Stimulated activated CD4-positive, alpha-beta T cell treated with anti-CD3 and anti-CD28 coated beads, Interleukin-4, amount 100 ng/mL, for 24 hours (primary cell): ENCODE data around the gene CSH1.
"Not testable (repeated sequence)": the region's sequence is repeated elsewhere in the genome, so short reads cannot be mapped to it uniquely, and the experiment has no call there.

Experiments used
- DNase-seq: peaks from one replicate; pipeline ENCODE4 v3.0.0-alpha.2; 2020

The CSH1 gene

DNA sequence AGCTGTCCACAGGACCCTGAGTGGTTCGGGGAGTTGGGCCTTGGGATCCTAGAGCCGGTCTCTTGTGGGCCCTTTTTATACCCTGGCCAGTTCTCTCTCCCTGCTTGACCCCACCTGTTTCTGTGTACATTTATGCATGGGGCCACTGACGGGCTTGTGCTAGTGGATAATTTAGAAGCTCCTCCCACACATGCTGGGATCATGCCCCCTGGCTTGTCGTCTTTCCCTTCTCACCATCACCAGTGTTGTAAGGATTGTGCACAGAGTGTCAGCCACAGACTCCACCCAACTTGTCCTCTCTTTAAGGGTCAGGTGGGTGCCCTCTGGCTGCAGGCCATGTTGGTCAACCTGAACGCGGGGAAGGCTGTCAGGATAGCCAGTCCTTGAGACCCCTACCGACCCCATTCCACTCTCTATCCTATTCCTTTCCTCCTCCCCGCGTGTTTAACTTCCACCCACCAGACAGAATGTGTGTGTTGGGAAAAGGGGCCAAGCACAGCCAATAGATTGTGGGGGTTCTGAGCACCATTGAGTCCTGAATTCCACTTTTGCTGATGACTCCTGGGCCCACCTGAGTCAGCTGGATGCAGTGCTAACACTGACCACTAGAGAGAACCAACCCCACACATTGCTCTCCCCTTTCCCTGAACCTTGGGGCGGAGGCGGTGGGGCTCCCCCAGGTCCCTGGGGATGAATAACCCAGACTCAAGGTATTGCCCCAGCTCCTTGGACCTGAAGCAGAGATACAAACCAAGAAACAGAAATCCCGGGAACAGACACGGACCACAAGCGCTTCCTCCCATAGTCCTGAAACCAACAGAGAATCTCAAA lies at the start of gene CSH1:
TSS of gene CSH1 (minus strand) at position 51 of the 831 bp plus-strand sequence. CDS start 63 bp downstream, outside the sequence.
- DNase-seq = not testable (repeated sequence)

DNA sequence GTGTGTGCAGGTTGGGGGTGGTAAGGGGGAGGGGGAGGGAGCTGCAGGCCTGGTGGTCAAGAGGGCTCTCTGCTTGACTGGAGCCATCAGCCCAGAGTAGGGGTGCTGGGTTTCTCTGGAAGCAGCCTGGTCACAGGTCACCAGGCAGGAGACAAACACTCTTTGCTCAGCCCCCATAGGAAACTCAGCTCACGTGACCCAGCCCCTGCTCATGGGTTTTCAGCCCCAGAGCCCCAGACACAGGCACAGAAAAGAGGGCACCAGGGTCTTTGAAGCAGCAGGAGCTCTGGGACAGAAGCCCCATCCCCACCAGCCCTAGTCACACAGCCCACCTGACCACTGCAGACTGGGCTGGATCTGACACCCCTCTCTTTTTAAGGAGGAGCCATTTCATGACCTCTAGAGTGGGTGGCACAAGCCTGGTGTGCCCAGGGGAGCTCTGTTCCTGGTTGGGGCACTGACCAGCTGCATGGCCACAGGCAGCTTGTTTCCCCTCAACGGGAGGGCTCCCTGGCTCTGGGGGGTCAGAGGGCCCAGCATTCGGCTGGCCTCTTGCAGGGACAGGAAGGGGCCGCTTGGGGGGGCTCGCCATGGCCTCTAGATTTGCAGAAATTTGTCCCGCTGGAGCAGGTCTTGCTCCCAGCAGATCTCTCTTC lies 49.5 kb upstream of the CSH1 start:
- no peak for DNase-seq

DNA sequence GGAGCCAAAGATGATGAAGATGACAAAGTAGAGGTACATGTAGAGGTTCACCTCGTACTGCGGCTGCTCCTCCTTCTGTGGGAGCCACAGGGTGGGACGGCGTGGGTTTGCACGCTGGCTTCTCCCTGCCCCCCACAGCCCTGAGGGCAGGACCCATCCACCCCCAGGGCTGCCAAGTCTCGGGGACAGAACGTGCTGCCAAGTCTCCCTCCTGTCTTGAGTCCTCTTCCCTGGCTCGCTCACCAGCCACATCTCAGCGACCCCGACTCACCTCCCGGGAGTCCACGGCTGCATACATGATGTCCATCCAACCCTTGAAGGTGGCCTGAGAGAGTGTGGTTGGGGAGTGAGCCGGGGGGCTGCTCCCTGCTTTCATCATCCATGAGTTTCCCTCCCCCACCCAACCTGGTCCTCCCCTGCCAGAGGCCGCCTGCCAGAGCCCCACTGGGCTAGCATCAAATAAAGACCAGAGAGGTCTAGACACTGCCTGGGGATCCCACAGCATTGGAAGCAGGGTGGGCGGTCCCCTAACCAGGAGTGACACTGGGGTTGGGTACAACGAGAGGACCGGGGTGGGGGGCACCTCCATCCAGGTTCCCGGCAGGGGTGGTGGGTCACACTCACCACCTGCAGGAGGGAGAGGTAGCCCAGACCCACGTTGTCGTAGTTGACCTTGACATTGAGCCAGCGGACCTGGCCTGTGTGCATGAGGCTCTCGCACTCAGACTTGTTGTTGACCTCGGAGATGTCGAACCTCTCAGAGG lies 48.5 kb upstream of the CSH1 start:
- no peak for DNase-seq

DNA sequence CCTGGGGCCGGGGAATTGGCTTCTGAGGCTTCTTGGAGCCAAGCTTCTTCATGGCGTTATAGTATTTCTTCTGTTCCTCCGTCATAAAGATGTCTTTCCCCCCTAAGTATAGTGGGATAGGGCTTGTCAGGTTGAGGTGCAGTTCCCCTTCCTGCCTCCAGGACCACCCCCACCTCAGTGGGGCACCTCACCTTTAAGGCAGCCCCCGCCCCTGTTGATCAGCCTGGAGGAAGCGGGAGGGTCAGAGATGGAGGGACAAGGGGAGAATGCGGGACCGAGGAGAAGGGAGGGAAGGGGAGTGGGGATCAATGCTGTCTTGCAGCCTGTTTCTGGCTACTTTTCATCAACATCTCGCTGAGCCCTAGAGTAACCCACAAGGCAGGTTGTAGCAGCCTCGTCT lies 47.4 kb upstream of the CSH1 start:
- no peak for DNase-seq

DNA sequence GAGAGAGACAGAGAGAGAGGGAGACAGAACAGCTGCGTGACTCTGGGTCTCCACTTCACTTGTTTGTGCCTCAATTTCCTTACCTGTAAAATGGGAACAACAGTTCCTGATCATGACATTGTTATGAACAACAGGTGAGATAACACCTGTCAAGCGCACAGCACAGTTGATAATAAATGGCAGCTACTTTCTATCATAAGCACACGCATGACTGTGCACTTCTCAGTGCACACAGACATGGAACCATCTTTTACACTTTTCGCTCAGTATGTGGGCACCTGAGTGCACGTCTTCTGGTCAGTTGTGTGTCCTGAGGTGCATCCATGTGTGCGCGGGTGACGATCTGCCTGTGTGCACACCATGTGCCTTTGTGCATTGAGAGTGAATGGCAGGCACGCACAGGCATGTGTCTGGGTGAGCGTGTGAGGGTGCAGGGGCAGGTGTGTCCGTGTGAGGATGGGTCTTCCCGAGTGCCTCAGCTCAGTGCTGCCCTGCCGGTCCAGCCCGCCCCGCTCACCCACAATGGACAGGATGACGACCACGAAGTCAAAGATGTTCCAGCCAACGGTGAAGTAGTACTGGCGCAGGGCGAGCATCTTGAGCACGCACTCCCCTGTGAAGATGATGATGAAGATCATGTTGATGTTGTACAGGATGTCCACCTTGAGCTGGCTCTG lies 46.1 kb upstream of the CSH1 start:
- no peak for DNase-seq

DNA sequence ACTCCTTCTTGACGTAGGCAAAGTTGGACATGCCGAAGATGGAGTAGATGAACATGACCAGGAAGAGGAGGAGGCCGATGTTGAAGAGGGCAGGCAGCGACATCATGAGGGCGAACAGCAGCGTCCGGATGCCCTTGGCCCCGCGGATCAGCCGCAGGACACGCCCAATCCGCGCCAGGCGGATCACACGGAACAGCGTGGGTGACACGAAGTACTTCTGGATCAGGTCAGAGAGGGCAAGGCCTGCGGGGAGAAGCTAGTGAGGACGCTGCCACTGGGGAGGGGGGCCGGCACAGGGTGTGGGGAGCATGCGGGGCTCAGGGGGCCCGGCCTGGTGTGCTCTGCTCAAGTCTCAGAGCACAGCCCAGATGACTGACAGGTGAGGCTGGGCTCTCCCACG lies 45.4 kb upstream of the CSH1 start:
- no peak for DNase-seq

DNA sequence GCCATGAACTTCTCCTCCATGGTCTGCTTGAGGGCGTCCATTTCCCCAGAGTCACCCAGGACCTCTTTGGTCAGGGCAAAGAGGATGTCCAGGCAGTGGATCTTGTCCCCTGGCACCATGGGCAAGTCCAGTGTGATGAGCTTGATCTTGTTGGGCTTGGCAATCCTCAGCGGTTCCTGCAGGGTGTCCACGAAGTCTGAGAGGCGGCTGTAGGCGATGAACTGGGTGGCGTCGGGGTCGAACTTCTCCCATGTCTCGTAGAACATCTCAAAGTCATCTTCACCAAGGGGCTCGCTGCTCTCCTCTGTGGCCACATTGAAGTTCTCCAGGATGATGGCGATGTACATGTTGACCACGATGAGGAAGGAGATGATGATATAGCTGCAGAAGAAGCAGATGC lies 44.8 kb upstream of the CSH1 start:
- DNase-seq = no peak

DNA sequence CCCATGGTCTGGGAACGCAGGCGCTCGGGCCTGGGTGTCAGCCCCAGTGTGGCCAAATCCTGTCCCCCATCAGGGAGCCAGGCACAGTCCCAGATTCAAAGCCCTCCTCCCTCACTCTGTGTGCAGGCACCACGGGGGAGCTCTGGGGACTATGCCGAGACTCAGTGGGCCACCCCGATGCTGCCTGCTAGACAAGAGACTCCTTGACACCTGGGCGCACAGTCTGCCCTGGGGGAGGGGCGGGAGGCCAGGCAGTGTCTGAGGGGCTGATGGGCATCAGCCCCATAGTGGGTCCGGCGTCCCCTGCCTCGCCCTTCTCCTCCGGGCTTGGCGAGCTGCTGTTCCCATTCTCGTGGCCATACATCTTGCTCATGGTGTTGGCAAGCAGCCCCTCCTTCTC lies 44.2 kb upstream of the CSH1 start:
- no peak for DNase-seq

DNA sequence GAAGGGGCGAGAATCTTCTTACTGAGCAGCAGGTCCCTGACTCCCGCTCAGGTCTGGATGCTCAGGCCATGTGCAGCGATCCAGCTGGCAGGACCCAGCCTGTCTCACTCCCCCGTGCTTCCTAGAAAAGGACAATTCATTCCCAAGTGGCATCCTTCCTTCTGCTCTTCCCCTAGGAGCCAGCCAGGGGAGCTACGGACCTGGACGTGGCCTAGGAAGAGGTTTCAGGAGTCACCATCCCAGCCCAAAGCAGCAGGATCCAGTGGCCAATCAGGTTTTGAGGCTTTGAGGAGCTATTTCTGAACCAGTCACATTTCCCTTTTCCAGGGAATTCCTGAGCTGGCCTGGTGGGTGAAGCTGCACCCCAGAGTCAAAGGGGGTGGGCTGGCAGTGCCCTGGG lies 43.5 kb upstream of the CSH1 start:
- DNase-seq = no peak

DNA sequence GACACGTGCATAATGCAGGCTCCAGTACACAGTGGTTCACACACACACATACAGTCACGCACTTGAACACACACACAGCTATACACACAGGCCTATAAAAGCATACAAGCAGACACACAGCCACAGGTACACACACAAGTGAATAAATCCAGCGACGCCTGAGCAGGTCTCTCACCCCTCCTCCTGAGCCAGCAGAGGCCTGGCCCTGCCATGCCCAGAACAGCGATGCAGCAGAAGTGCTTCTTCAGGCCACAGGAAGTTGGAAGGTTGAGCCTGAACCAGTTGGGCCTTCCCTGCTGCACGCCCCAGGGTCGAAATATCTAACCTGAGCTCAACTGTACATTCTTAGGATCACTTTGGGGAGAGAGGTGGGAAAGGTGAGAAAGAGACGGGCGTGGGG lies 43.0 kb upstream of the CSH1 start:
- no peak for DNase-seq

DNA sequence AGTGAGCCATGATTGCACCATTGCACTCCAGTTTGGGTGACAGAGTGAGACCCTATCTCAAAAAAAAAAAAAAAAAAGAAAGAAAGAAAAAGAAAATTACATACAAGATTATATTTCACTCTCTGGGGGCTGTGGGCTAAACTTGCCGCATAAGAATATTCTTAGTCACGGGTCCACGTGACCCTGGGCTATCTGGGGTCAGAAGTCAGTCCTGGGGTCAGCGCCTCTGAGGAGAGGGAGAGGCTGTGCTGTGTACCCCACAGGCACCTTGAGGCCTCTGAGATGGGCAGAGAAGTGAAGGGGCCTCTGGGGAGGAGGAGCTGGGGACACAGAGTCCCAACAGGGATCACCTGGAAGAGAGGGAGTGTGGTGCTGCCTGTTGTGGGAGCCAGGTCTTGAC lies 41.5 kb upstream of the CSH1 start:
- DNase-seq = no peak

DNA sequence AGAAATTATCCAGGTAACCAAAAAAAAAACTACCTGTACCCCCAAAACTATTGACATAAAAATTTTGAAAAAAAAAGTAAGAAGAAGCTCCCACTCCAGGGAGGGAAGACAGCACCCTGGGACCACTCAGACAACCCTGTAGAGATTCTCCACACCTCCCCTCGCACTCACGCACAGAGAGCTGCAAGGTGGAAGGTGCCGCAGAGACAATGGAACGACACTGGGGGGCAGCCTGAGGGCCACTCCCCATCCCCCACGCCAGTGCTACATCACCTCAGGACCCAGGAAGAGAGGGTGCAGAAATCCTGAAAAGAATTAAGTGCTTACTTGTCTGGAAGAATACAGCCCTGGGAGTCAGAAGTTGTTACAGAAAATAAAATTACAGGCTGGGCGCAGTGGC lies 40.9 kb upstream of the CSH1 start:
- no peak for DNase-seq

DNA sequence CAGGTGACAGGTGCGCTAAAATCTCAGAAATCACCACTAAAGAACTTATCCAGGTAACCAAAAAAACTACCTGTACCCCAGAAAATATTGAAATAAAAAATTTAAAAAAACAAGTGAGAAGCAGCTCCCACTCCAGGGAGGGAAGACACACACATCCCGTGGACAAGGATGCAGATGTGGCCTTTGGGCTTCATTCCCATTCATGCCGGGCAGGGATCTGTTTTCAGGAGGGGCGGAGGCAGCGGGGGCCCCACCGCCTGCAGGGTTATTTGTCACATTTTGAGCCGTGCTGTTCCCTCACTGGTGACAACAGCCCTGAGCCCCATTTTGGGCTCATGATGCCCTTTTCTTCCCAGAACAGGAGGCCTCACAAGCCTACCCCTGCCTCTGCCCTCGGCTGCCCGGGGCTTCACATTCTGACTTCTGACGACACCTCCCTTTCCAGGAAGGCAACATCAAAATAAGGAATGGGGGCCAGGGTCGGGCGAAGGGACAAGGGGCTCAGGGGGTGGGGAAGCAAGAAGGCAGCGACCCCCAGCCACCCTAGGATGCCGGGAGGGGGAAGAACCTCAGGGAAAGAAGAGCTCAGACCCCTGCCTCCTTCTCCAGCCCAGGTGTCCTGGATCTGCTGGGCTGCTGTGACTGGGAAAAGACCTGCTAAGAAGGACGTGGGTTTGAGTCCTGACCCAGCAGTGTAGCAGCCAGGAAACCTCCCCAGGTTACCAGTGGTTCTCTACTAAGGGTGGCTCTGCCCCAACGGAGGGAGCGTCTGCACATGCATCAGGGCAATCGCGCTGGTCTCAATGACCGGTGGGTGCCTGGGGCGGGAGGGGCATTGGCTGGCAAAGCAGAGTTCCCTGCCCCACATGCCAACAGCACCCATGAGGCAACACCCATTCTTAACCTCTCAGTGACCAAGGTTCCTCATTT lies 38.1 kb upstream of the CSH1 start:
- no peak for DNase-seq

DNA sequence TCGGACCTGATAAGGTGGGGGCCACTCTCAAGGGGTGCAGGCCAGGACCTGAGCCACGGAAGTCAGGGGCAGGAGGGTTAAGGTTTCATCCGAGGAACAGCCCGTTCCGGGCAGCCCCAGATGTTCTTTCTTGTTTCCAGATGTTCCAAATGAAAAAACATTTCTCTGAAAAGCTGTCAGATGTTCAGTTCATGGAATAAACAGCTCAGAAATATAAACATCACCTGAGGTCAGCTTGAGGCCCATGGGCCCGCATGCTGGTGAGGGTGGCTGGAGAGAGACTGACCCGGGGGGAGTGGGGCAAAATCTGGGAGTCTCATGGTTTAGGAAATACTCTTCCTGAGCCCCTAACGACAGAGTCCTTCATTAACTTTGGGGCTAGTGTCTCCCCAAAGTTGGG lies 37.2 kb upstream of the CSH1 start:
- no peak for DNase-seq

DNA sequence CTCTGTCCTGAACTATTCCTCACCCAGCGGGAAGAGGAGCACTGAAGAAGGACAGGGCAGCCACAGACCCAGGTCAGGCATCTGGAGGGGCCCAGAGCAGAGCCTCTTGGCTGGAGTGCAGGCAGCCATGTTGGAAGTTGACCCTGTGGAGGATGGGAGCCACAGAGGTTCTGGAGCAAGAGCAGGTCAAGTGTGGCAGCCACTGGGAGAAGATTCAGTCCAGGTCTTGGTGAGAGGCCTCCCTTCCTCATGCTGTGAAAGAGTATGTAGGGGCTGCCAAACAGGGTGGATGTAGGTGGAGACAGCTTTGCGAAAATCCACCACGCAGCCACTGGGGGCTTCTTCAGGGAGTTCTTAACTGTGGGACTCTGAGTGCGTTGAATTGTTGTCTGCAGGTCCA lies 36.3 kb upstream of the CSH1 start:
- DNase-seq = no peak

DNA sequence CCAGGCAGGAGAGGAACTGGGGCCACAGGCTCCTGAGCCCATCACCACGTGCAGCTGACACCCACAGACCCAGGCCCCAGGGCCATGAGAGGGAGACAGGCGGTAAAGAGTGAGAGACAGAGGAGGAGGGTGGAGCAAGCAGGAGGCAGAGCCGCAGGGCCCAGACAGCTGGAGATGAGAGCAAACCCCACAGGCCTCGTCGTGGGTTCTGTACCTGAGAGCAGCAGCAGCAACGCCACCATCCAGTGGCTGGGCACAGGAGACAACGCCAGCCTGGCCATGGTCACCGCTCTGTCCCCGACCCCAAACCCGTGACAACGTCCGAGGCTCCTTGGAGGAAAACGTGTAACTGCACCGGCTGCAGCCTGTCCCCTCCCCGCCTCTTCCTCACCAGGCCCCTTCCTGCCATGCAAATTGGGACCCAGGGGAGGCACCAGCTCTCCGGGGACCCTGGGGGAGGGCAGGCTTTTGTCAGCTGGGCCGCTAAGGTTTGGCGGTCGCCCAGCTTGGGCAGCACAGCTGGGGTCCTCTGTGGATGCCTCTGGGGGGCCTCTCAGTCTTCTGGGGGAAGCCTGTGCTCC lies 35.7 kb upstream of the CSH1 start, which contains the start of gene CD79B:
TSS of gene CD79B (minus strand) at position 351 of the 581 bp plus-strand sequence. CDS start at position 281, 70 bp downstream.
- peak; percentile 49 for DNase-seq

DNA sequence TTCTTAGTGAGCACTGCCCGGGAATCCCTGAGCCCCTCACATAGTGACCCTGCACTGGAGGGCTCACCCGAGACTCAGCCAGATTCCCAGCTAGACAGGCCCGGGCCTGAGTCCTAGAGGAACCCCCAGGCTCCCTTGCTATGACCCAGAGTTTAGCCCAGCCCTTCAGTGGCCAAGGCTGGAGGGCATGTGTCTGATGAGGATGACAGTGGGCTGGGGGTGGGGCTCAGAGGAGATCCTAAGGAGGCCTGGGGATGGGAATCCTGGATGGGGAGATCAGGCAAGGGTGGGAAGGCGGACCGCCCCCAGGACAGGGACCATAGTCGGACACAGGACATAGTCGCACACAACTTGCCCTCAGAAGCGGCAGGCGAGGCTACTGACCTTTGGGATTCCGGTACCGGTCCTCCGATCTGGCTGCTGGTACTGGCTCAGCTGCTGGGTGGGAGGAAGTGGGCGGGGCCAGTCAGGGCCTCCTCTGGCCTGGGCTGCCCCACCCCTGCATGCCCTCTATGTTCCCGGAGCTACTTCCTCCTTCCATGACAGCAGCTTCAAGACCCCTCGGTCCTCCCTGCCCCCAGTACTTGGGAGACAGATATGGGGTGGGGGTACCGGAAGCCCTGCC lies 34.7 kb upstream of the CSH1 start:
- peak; percentile 55 for DNase-seq

DNA sequence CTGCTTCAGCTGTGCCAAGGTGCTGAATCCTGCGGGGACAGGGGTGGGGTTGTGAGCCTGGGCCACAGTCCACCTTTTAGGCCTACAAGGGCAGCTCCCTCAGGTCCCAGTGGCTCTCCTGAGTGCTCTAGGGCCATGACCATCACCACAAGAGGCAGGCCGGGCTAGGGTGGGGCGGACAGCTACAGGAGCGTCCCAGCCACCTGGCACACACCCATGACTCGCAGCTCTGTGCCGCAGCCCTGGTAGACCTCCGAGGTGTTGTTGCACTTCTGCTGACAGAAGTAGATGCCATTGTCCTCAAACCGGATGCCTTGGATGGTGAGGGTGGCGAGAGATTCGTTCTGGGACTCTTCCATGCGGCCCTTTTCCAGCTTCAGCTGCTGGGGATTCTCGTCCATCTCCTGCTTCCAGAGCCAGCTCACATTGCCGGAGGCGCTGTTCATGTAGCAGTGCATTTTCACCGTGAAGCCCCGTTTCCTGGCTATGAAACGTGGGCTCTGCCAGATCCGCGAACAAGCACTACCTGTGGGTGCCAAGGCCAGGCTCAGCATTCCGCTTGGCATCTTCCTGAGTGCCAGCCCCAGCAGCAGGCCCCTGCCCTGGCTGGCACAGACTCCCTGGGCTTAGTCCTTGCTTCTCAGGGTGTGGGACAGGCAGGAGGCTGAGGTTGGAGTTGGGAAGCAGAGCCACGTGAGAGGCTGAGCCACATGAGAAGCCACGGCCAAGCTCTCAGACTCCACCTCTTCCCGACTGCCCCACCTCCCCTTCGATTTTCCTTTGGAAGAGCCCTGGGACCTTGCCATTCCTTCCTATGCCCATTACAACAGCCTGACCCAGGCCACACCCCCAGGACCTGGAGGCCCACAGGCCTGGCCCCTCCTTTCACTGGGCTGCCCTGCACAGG lies 33.7 kb upstream of the CSH1 start:
- no peak for DNase-seq

DNA sequence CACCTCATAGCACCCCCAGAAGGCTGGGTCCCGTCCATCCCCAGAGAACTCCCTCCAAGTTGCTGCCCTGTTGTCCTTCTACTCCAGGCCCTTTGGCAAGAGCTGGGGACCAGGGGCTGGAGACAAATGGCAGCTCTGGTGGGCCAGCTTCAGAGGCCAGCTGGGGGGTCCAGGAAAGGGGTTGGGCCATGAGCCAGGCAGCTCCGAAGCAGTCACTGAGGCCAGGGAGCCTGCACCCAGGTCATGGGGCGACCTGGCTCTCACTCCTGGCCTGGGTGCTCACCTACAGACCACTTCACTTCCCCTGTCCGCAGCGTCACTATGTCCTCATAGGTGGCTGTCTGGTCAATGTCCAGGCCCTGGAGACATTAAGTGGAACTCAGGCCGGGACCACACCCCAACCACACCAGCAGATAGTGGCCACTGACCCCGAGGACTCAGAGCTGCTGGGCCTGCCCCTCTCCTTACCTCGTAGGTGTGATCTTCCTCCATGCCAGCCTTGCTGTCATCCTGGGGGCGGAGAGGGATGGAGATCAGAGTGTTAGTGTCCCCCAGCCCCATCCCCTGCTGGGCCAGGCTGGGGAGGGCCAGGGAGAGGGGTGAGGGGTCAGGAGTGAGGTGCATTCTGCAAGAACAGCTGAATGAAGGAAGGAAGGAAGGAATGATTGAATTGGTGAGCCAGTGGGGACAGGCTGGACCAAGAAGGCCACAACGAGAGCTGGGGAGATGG lies 32.8 kb upstream of the CSH1 start:
- DNase-seq = no peak
